Smooth muscle cell of bladder (primary cell): ENCODE measurements around the gene GPC6. TPM values are rescaled to one million over a fixed set of nuclear protein-coding genes. Genes with fewer than 3 reads are reported as not detected.

Source experiments
- total RNA-seq: library from RNA; depleted of rRNA; stranded (reverse); fragments of >200 nt; gene quantifications from 2 replicates; pipeline ENCODE4 v1.2.3, GENCODE V29; 2014

The GPC6 gene
- total RNA-seq: 41.4 and 124 TPM in 2 replicates

DNA sequence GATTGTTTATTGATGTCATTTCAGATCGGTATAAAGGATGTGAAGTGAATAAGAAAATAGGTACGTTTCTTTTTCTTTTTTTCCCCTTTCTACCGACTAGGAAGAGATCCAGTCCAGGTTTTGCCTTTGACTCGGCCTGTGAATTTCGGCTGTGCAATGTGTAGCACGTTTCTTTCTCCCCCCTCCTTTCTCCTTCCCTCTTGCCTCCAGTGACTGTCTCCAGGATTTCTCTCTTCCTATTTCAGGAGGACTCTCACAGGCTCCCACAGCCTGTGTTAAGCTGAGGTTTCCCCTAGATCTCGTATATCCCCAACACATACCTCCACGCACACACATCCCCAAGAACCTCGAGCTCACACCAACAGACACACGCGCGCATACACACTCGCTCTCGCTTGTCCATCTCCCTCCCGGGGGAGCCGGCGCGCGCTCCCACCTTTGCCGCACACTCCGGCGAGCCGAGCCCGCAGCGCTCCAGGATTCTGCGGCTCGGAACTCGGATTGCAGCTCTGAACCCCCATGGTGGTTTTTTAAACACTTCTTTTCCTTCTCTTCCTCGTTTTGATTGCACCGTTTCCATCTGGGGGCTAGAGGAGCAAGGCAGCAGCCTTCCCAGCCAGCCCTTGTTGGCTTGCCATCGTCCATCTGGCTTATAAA lies at the start of gene GPC6:
Gene GPC6, plus strand, starts transcription at position 185 of the 657 bp plus-strand sequence.

